ENCODE data around the gene DNM1. TPM values are rescaled to one million over a fixed set of nuclear protein-coding genes. Genes with fewer than 3 reads are reported as not detected.

DNM1 gene
- total and polyA plus RNA-seq, 10 of the 15 experiments (the other 5 are each of a cell fraction or from before 2014, with no cell fraction given): 0.06 to 0.67 (median 0.19) TPM; not detected in 3

- no peak for TF ChIP-seq ZBTB11 (CRISPR knock-in tag; IDR thresholded peaks at IDR 0.05)
Observed at GRCh38 chr9:128214571-128215490, 11.7 kb downstream of the DNM1 start (continued).

- H4K20me1 ChIP-seq (ENCODE audit: control insufficient read depth, insufficient read depth): no peaks in the 10 kb centered on the region
- H3K79me2 ChIP-seq (ENCODE audit: control insufficient read depth, insufficient read depth, low read length): no peaks in the 10 kb centered on the region
- POLR2A ChIA-PET: interaction anchor here (0.6 to 1.4 kb wide), 3 partner anchors 46 to 656 kb away, joined by 3 to 5 read pairs (median 4); partner anchors contain the start of genes GOLGA2 and SWI5
- SMC1A ChIA-PET (ENCODE audit: uncharacterized antibody, unreplicated experiment): interaction anchor here (0.6 kb wide), 1 partner anchor 138 kb away, joined by 3 read pairs; no protein-coding TSS in a partner anchor
- DNase-seq (ENCODE audit: low read depth, low spot score): no peak
- intact Hi-C loops (cut with micrococcal nuclease; ENCODE audit: unreplicated experiment) (no loop called here), in situ Hi-C loops (cut with MboI) (no loop called here)
- H3K4me2 ChIP-seq (ENCODE audit: control insufficient read depth, insufficient read depth): no peak overlapping the region
- CTCF ChIA-PET: no interaction called here
- H3K36me3 ChIP-seq (ENCODE audit: control insufficient read depth in 2 of 2, insufficient read depth in 2 of 2, low read length in 1 of 2): no peaks in the 10 kb centered on the region
- no peak overlapping the region for H3K9ac ChIP-seq (ENCODE audit: control insufficient read depth, insufficient read depth, low read length)
- no TSS peak for BruUV-seq (replicated peaks)
- peaks cover 0 to 2% of the 10 kb centered on the region in 2 experiments; a peak in 2 of 4 replicates for H3K27me3 ChIP-seq (replicated peaks in 1 of 2; ENCODE audit: control insufficient read depth in 2 of 2, insufficient read depth in 2 of 2, low read length in 1 of 2)
- TF ChIP-seq NR2F1 (conservative IDR thresholded peaks at IDR 0.05): 0 out of 2 replicates have a peak, but pooled peaks have one; percentile 13
- no peak for TF ChIP-seq NFIC (IDR thresholded peaks at IDR 0.05; ENCODE audit: low read depth, low read length)
- no peak for TF ChIP-seq SUZ12 (IDR thresholded peaks at IDR 0.05; ENCODE audit: unreplicated experiment)
- peak; percentile 80 for TF ChIP-seq BMI1 (IDR thresholded peaks at IDR 0.05; ENCODE audit: borderline replicate concordance)
- peak; percentile 53; the same call in 1 of the 2 replicates for TF ChIP-seq NFXL1 (IDR thresholded peaks at IDR 0.05; ENCODE audit: borderline replicate concordance)
- peak; percentile 84 for TF ChIP-seq SMARCA5 (IDR thresholded peaks at IDR 0.05)
- H3K9me3 ChIP-seq (replicated peaks; ENCODE audit: control insufficient read depth, insufficient read depth, low read length): no peaks in the 10 kb centered on the region
- ATAC-seq: peak; percentile 14; the same call in 1 of the 3 replicates
- peaks cover 5% of the 10 kb centered on the region; the same call in 1 of the 2 replicates for H3K4me1 ChIP-seq (ENCODE audit: control insufficient read depth, insufficient read depth, low read length)
- WGBS (ENCODE audit: insufficient coverage, insufficient replicate concordance, low lambda C conversion rate, missing lambda C conversion rate): 43% methylated on average over 8 of the region's 10 CpGs
- H3K27ac ChIP-seq (ENCODE audit: control insufficient read depth, insufficient read depth): no peak overlapping the region
- RAD21 ChIA-PET (ENCODE audit: unreplicated experiment): interaction anchor here (0.6 to 1.4 kb wide), 2 partner anchors 76 to 126 kb away, joined by 4 read pairs; no protein-coding TSS in a partner anchor
- FAIRE-seq: no peak
- H2AFZ ChIP-seq (ENCODE audit: control insufficient read depth, low read depth, low read length): no peak overlapping the region
- no peak overlapping the region for H3K4me3 ChIP-seq
Observed at GRCh38 chr9:128215491-128216409, 12.6 kb downstream of the DNM1 start.
